Fibroblast of lung (primary cell): Measurements from ENCODE around the gene RNF10. TPM values are rescaled to one million over a fixed set of nuclear protein-coding genes. Genes with fewer than 3 reads are reported as not detected.

ENCODE experiments used
- DNase-seq, 2 donors: peaks; one replicate each; pipeline versions ENCODE4 v3.0.0 to v3.0.0-alpha.2; 2010; ENCODE audit warnings: low read depth in 2 of 2
- H2AFZ ChIP-seq: 2 replicates; pipeline ENCODE4 v1.5.1; 2012; ENCODE audit warnings: low read length, control low read depth, inconsistent platforms
- H3K27ac ChIP-seq: 2 replicates; pipeline ENCODE4 v1.5.1; 2011; ENCODE audit warnings: low read length, control low read depth; ENCODE audit not compliant: insufficient read depth
- H3K27me3 ChIP-seq: 2 replicates; pipeline ENCODE4 v1.5.1; 2011; ENCODE audit warnings: mild to moderate bottlenecking, low read length; ENCODE audit not compliant: control insufficient read depth, insufficient read depth
- H3K36me3 ChIP-seq: 2 replicates; pipeline ENCODE4 v1.5.1; 2011; ENCODE audit warnings: low read length; ENCODE audit not compliant: control insufficient read depth, insufficient read depth
- H3K4me1 ChIP-seq: 2 replicates; pipeline ENCODE4 v1.5.1; 2011; ENCODE audit warnings: low read length; ENCODE audit not compliant: control insufficient read depth, insufficient read depth; ENCODE audit errors: extremely low read depth
- H3K4me2 ChIP-seq: 2 replicates; pipeline ENCODE4 v1.5.1; 2011; ENCODE audit warnings: low read length, control low read depth; ENCODE audit not compliant: insufficient read depth; ENCODE audit errors: extremely low read depth
- H3K4me3 ChIP-seq, 4 experiments: fragments of 200-600 bp in 1 of 4; sonication (generic) in 1 of 4; replicated peaks in 1 of 4; 2 replicates each; pipeline ENCODE4 v1.5.1; 2011 to 2016; ENCODE audit warnings: low read length in 4 of 4, low read depth in 3 of 4, mild to moderate bottlenecking in 3 of 4, control low read depth in 2 of 4, inconsistent platforms in 1 of 4, mixed read lengths in 1 of 4; ENCODE audit not compliant: insufficient read depth in 1 of 4; ENCODE audit errors: control extremely low read depth in 1 of 4
- H3K79me2 ChIP-seq: 2 replicates; pipeline ENCODE4 v1.5.1; 2012; ENCODE audit warnings: mild to moderate bottlenecking, low read length, inconsistent platforms; ENCODE audit not compliant: control insufficient read depth, insufficient read depth
- H3K9ac ChIP-seq: 2 replicates; pipeline ENCODE4 v1.5.1; 2011; ENCODE audit warnings: mild to moderate bottlenecking, low read length, control low read depth; ENCODE audit not compliant: insufficient read depth
- H3K9me3 ChIP-seq: 2 replicates; pipeline ENCODE4 v1.5.1; 2012; ENCODE audit warnings: low read depth, low read length; ENCODE audit not compliant: control insufficient read depth, insufficient read depth
- H4K20me1 ChIP-seq: 2 replicates; pipeline ENCODE4 v1.5.1; 2011; ENCODE audit warnings: low read length; ENCODE audit not compliant: control insufficient read depth, insufficient read depth; ENCODE audit errors: extremely low read depth
- EZH2 ChIP-seq: IDR thresholded peaks from 2 replicates; pipeline ENCODE4 v1.5.1; 2012; ENCODE audit warnings: low read length, control low read depth, mild to moderate bottlenecking; ENCODE audit errors: missing control alignments
- polyA plus RNA-seq, 2 donors: library from polyadenylated mRNA; depleted of rRNA in 1 of 2; stranded (reverse) in 1 of 2; unstranded in 1 of 2; fragments of >200 nt; gene quantifications; 2 replicates each; pipeline ENCODE4 v1.2.1, GENCODE V29; 2011 to 2012; ENCODE audit warnings: missing spikeins in 1 of 2
- total RNA-seq: library from RNA; depleted of rRNA; stranded (reverse); fragments of >200 nt; gene quantifications from 2 replicates; pipeline ENCODE4 v1.2.1, GENCODE V29; 2014
- TF ChIP-seq, protein P1 (sequence below), 2 donors: IDR thresholded peaks in 1 of 2; conservative IDR thresholded peaks in 1 of 2; 1 replicate in 1 of 2; 2 replicates in 1 of 2; pipeline ENCODE4 v1.5.1; 2011 to 2012; ENCODE audit warnings: low read length in 2 of 2, control low read depth in 1 of 2, inconsistent platforms in 1 of 2, low read depth in 1 of 2, mild to moderate bottlenecking in 1 of 2

RNF10 gene
- total and polyA plus RNA-seq, 2 donors (not counting 1 experiment from before 2014, with no cell fraction given): 174 to 184 TPM

DNA sequence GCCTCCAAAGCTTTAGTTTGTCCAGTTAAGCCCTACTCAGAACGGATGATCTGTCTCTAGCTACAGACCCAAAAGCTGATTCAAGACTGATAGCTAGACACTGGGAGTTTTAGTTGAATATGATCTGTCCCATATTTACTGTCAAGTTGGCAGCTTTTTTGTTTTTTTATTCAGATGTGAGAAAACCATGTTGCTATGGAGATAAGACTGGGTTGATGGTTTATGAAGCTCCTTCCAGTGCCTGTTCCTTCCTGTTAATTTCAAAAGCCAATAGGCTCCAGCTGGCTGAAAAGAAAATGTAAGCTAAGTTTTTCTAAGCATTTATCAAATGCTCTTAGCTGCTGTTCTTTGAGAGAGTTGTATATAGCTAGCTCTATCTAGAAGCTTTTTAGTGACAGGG lies 33.6 kb upstream of the RNF10 start:
- Histone ChIP-seq H3K9ac (no peak overlapping the region), H4K20me1 (peaks cover 7% of the 10 kb centered on the region), H3K4me3 (no peak overlapping the region), H3K4me1 (peaks cover 6% of the 10 kb centered on the region), H3K79me2 (peaks cover 30% of the 10 kb centered on the region), H3K27me3 (no peaks in the 10 kb centered on the region), H3K36me3 (peaks cover 13% of the 10 kb centered on the region), H3K4me2 (no peak overlapping the region), H2AFZ (no peak overlapping the region), H3K27ac (peak overlapping the region; percentile 2), H3K9me3 (no peaks in the 10 kb centered on the region)
- TF ChIP-seq EZH2: no peak
- TF ChIP-seq, protein P1, sequence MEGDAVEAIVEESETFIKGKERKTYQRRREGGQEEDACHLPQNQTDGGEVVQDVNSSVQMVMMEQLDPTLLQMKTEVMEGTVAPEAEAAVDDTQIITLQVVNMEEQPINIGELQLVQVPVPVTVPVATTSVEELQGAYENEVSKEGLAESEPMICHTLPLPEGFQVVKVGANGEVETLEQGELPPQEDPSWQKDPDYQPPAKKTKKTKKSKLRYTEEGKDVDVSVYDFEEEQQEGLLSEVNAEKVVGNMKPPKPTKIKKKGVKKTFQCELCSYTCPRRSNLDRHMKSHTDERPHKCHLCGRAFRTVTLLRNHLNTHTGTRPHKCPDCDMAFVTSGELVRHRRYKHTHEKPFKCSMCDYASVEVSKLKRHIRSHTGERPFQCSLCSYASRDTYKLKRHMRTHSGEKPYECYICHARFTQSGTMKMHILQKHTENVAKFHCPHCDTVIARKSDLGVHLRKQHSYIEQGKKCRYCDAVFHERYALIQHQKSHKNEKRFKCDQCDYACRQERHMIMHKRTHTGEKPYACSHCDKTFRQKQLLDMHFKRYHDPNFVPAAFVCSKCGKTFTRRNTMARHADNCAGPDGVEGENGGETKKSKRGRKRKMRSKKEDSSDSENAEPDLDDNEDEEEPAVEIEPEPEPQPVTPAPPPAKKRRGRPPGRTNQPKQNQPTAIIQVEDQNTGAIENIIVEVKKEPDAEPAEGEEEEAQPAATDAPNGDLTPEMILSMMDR (conservative IDR thresholded peaks at IDR 0.05 in 1 of 2, IDR thresholded peaks at IDR 0.05 in 1 of 2; ENCODE audit: low read depth in 1 of 2, low read length in 2 of 2): no peak
- DNase-seq: peak in 1 of 2 donors; percentile 39

DNA sequence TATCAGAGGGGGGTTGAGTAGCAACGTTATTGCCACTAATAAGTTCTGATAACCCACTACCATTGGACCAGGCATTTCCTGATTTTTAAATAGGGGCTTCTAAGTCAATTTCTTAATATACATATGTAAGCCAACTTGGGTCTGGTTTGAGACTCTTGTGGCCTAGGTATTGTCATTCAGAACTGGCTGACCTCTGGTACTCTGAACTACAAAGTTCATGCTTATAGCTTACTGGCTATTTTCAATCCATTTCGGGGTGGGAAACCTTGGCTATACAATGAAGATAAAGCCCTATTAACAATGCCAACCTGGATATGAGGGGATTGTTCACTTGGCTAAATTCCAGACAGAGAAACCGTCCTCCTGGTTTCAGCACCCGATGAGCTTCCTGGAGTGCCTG lies 29.6 kb upstream of the RNF10 start:
- Histone ChIP-seq H3K4me3 (no peak overlapping the region), H3K4me2 (no peak overlapping the region), H4K20me1 (no peaks in the 10 kb centered on the region), H3K9me3 (no peaks in the 10 kb centered on the region), H3K4me1 (no peaks in the 10 kb centered on the region), H3K36me3 (peaks cover 2% of the 10 kb centered on the region), H3K79me2 (no peaks in the 10 kb centered on the region), H3K27ac (no peak overlapping the region), H3K27me3 (no peaks in the 10 kb centered on the region), H2AFZ (no peak overlapping the region), H3K9ac (no peak overlapping the region)
- no peak for DNase-seq
- TF ChIP-seq, protein P1 (conservative IDR thresholded peaks at IDR 0.05 in 1 of 2, IDR thresholded peaks at IDR 0.05 in 1 of 2; ENCODE audit: low read depth in 1 of 2, low read length in 2 of 2): no peak
- no peak for TF ChIP-seq EZH2

DNA sequence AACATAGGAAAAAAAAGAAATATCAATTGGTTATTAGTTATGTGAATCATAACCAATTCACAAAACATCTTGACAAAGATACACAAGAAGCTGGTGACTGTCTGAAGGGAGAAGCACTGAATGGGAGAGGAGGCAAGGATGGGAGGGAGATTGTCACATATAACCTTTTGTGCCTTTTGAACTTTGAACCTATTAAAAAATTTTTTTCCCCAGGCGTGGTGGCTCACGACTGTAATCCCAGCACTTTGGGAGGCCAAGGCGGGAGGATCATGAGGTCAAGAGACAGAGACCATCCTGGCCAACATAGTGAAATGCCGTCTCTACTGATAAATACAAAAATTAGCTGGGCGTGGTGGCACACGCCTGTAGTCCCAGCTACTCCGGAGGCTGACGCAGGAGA lies 25.6 kb upstream of the RNF10 start:
- Histone ChIP-seq H3K4me1 (no peaks in the 10 kb centered on the region), H3K4me2 (no peak overlapping the region), H3K27me3 (no peaks in the 10 kb centered on the region), H3K27ac (no peak overlapping the region), H3K9ac (no peak overlapping the region), H3K79me2 (no peaks in the 10 kb centered on the region), H2AFZ (no peak overlapping the region), H3K36me3 (peaks cover 1% of the 10 kb centered on the region), H3K9me3 (no peaks in the 10 kb centered on the region), H4K20me1 (no peaks in the 10 kb centered on the region), H3K4me3 (no peak overlapping the region)
- no peak for DNase-seq
- TF ChIP-seq EZH2: no peak
- TF ChIP-seq, protein P1 (conservative IDR thresholded peaks at IDR 0.05 in 1 of 2, IDR thresholded peaks at IDR 0.05 in 1 of 2; ENCODE audit: low read depth in 1 of 2, low read length in 2 of 2): no peak
